Endothelial cell of umbilical vein (primary cell): ENCODE measurements around the gene SLFN12. TPM values are rescaled to one million over a fixed set of nuclear protein-coding genes. Genes with fewer than 3 reads are reported as not detected.

Experiments
- BruUV-seq: library from RNA; stranded (reverse); fragments of 400-500 nt; replicated peaks from 2 replicates; lab custom pipeline; 2021; lab: Mats Ljungman, UMichigan
- CTCF ChIA-PET: fragments of 300-600, 350-600 bp; sonication (Branson Sonifier 250); formaldehyde crosslinking; loops from one replicate; lab custom pipeline; 2021; ENCODE audit warnings: antibody characterized with exemption, inconsistent platforms; lab: Charles Lee
- POLR2A ChIA-PET: fragments of 300-600, 350-600 bp; sonication (Branson Sonifier 250); formaldehyde crosslinking; loops from one replicate; lab custom pipeline; 2021; ENCODE audit warnings: antibody characterized with exemption, inconsistent platforms; lab: Charles Lee
- DNase-seq: peaks from one replicate; pipeline ENCODE4 v3.0.0-alpha.2; 2011; ENCODE audit warnings: low read depth, low spot score
- FAIRE-seq: peaks from 2 replicates; lab custom pipeline; 2011; peaks lifted over from hg19 to GRCh38; lab: Jason Lieb, UNC
- H2AFZ ChIP-seq: 2 replicates; pipeline ENCODE4 v1.6.0; 2012; ENCODE audit warnings: low read depth, low read length, control low read depth, inconsistent platforms
- H3K27ac ChIP-seq: 2 replicates; pipeline ENCODE4 v1.5.1; 2011; ENCODE audit warnings: low read depth, mild to moderate bottlenecking, control low read depth, low read length, moderate library complexity; ENCODE audit not compliant: insufficient read depth
- H3K27me3 ChIP-seq, 2 experiments: 2 replicates each; pipeline versions ENCODE4 v1.6.0 to v1.6.1; 2011; ENCODE audit warnings: low read length in 2 of 2, mixed read lengths in 1 of 2; ENCODE audit not compliant: control insufficient read depth in 2 of 2, insufficient read depth in 2 of 2
- H3K36me3 ChIP-seq, 2 experiments: 2 replicates in 1 of 2; 3 replicates in 1 of 2; pipeline ENCODE4 v1.5.1; 2011; ENCODE audit warnings: low read length in 2 of 2, mild to moderate bottlenecking in 1 of 2, moderate library complexity in 1 of 2; ENCODE audit not compliant: control insufficient read depth in 2 of 2, insufficient read depth in 2 of 2; ENCODE audit errors: extremely low read depth in 1 of 2
- H3K4me1 ChIP-seq: 3 replicates; pipeline ENCODE4 v1.5.1; 2011; ENCODE audit warnings: mild to moderate bottlenecking, low read length; ENCODE audit not compliant: control insufficient read depth, insufficient read depth; ENCODE audit errors: extremely low read depth
- H3K4me2 ChIP-seq: 2 replicates; pipeline ENCODE4 v1.6.1; 2011; ENCODE audit warnings: low read length, control low read depth, mixed read lengths; ENCODE audit not compliant: insufficient read depth
- H3K4me3 ChIP-seq, 3 experiments: fragments of 200-600 bp in 1 of 3; sonication (generic), shearing (Covaris generic) in 1 of 3; replicated peaks in 1 of 3; 2 replicates each; pipeline ENCODE4 v1.5.1; 2011 to 2016; ENCODE audit warnings: control low read depth in 3 of 3, low read length in 3 of 3, mild to moderate bottlenecking in 2 of 3, inconsistent platforms in 1 of 3, low read depth in 1 of 3, moderate library complexity in 1 of 3; ENCODE audit not compliant: insufficient read depth in 1 of 3
- H3K79me2 ChIP-seq: 2 replicates; pipeline ENCODE4 v1.6.0; 2012; ENCODE audit warnings: low read length, inconsistent platforms; ENCODE audit not compliant: control insufficient read depth, insufficient read depth
- H3K9ac ChIP-seq: replicated peaks from 2 replicates; pipeline ENCODE3; 2011; ENCODE audit warnings: low read length, control low read depth; ENCODE audit not compliant: insufficient read depth; ENCODE audit errors: extremely low read depth
- H3K9me1 ChIP-seq: replicated peaks from 3 replicates; pipeline ENCODE4 v1.6.0; 2011; ENCODE audit warnings: mild to moderate bottlenecking, low read length; ENCODE audit not compliant: control insufficient read depth, insufficient read depth; ENCODE audit errors: extremely low read depth
- H3K9me3 ChIP-seq: replicated peaks from 2 replicates; pipeline ENCODE4 v1.5.1; 2012; ENCODE audit warnings: low read length, inconsistent platforms; ENCODE audit not compliant: control insufficient read depth, insufficient read depth
- H4K20me1 ChIP-seq: replicated peaks from 2 replicates; pipeline ENCODE3; 2011; ENCODE audit warnings: mild to moderate bottlenecking, low read length; ENCODE audit not compliant: control insufficient read depth, insufficient read depth; ENCODE audit errors: extremely low read depth
- CTCF ChIP-seq, 2 donors: IDR thresholded peaks; 1 replicate in 1 of 2; 2 replicates in 1 of 2; pipeline ENCODE4 v1.5.1; 2011; ENCODE audit warnings: low read length in 2 of 2, mild to moderate bottlenecking in 2 of 2, moderate library complexity in 2 of 2, control low read depth in 1 of 2, inconsistent platforms in 1 of 2, low read depth in 1 of 2; ENCODE audit not compliant: insufficient read depth in 1 of 2; ENCODE audit errors: extremely low read depth in 1 of 2
- EZH2 ChIP-seq: IDR thresholded peaks from 2 replicates; pipeline ENCODE4 v1.6.1; 2012; ENCODE audit warnings: borderline replicate concordance, low read depth, mild to moderate bottlenecking, moderate library complexity, low read length, inconsistent platforms; ENCODE audit not compliant: severe bottlenecking
- FOS ChIP-seq: IDR thresholded peaks from 2 replicates; pipeline ENCODE4 v1.6.1; 2011; ENCODE audit warnings: mild to moderate bottlenecking, low read length, moderate library complexity, borderline replicate concordance; ENCODE audit not compliant: insufficient read depth
- GATA2 ChIP-seq: IDR thresholded peaks from 2 replicates; pipeline ENCODE4 v1.7.0; 2011; ENCODE audit warnings: low read depth, mild to moderate bottlenecking, moderate library complexity, mixed read lengths, low read length; ENCODE audit not compliant: insufficient read length, insufficient read depth
- JUN ChIP-seq: IDR thresholded peaks from 2 replicates; pipeline ENCODE4 v1.6.1; 2011; ENCODE audit warnings: borderline replicate concordance, low read depth; ENCODE audit not compliant: insufficient read length, insufficient read depth
- MAX ChIP-seq: IDR thresholded peaks from 2 replicates; pipeline ENCODE4 v1.6.1; 2011; ENCODE audit not compliant: insufficient read depth, insufficient read length
- MYC ChIP-seq: IDR thresholded peaks from one replicate; pipeline ENCODE4 v1.6.1; 2011; ENCODE audit warnings: mild to moderate bottlenecking, low read depth, low read length
- POLR2A ChIP-seq: IDR thresholded peaks from 2 replicates; pipeline ENCODE4 v1.6.1; 2012; ENCODE audit warnings: low read depth, mild to moderate bottlenecking, control low read depth, low read length
- POLR2AphosphoS5 ChIP-seq: IDR thresholded peaks from 2 replicates; pipeline ENCODE4 v1.6.1; 2012; ENCODE audit warnings: low read depth, mild to moderate bottlenecking, control low read depth, low read length, moderate library complexity; ENCODE audit not compliant: insufficient read depth
- dilution Hi-C: fragments of 300-500 bp; cut with MboI; formaldehyde crosslinking; loops from one replicate; pipeline ENCODE4 v1.15.0; 2019; ENCODE audit warnings: low sequenced_read_pairs; ENCODE audit not compliant: extremely low pct_ligation_motif_present
- intact Hi-C: fragments of 100-400 bp; cut with micrococcal nuclease; formaldehyde crosslinking; loops from one replicate; pipeline ENCODE4 v1.10.0; 2022
- polyA plus RNA-seq, 4 experiments: library from polyadenylated mRNA; depleted of rRNA in 3 of 4; stranded (reverse) in 3 of 4; unstranded in 1 of 4; fragments of >200 nt; gene quantifications; 2 replicates each; pipeline versions ENCODE4 v1.2.1 to v1.2.3, GENCODE V29; 2011 to 2012; ENCODE audit warnings: missing spikeins in 1 of 4
- total RNA-seq: library from RNA; stranded (reverse); gene quantifications from 2 replicates; pipeline ENCODE4 v1.2.3, GENCODE V29; 2021

The SLFN12 gene
- total and polyA plus RNA-seq, 2 donors (not counting 3 experiments of a cell fraction or from before 2014, with no cell fraction given) = 17.8 to 42.6 TPM

- H3K4me3 ChIP-seq = no peak overlapping the region
- ChIA-PET POLR2A (no interaction called here), CTCF (no interaction called here)
- TF ChIP-seq MAX = no peak
- no peak for TF ChIP-seq GATA2
- no peak for TF ChIP-seq MYC
- TF ChIP-seq CTCF (IDR thresholded peaks at IDR 0.05; ENCODE audit: extremely low read depth in 1 of 2, insufficient read depth in 1 of 2, low read depth in 1 of 2, low read length in 2 of 2) = no peak
- TF ChIP-seq FOS = no peak
- no peak for TF ChIP-seq EZH2
- TF ChIP-seq POLR2AphosphoS5 = no peak
- no peak for TF ChIP-seq JUN
- no peak for TF ChIP-seq POLR2A
- H3K27me3 ChIP-seq = no peaks in the 10 kb centered on the region
- no peaks in the 10 kb centered on the region for H3K9me3 ChIP-seq
- H2AFZ ChIP-seq = no peak overlapping the region
- H4K20me1 ChIP-seq = peaks cover 3% of the 10 kb centered on the region
- intact Hi-C loops = no loop called here
- no peak overlapping the region for H3K9ac ChIP-seq
- FAIRE-seq (no peak), DNase-seq (no peak)
- peaks cover 69% of the 10 kb centered on the region for H3K79me2 ChIP-seq
- peaks cover 17% of the 10 kb centered on the region for H3K4me1 ChIP-seq
- no peak overlapping the region for H3K4me2 ChIP-seq
- dilution Hi-C loops = no loop called here
- no peak overlapping the region for H3K27ac ChIP-seq
- peaks cover 0 to 3% of the 10 kb centered on the region in 2 experiments for H3K36me3 ChIP-seq
- no TSS peak for BruUV-seq
- no peaks in the 10 kb centered on the region for H3K9me1 ChIP-seq
Measured at GRCh38 chr17:35428229-35428628, 4.1 kb downstream of the SLFN12 start.
